Activated CD4-positive, CD25-positive, alpha-beta regulatory T cell treated with anti-CD3 and anti-CD28 coated beads, Interleukin-2, amount 50 U/mL, for 24 hours (primary cell): ENCODE data around the gene STIMATE.

Source experiments
- ATAC-seq, 2 donors: fragments of 150-1000 bp; cut with Tn5 transposase; one replicate each; pipeline ENCODE4 v1.10.0; 2021; ENCODE audit warnings: mild to moderate bottlenecking in 1 of 2, moderate library complexity in 1 of 2

The STIMATE gene

GRCh38 chr3:52816199-52816598, 81.1 kb downstream of the STIMATE start:
- no peak for ATAC-seq

- no peak for ATAC-seq
These were observed 83.5 kb downstream of the STIMATE start for GRCh38 chr3:52813810-52814209.

GRCh38 chr3:52811452-52812011, 85.8 kb downstream of the STIMATE start:
- ATAC-seq: no peak

DNA sequence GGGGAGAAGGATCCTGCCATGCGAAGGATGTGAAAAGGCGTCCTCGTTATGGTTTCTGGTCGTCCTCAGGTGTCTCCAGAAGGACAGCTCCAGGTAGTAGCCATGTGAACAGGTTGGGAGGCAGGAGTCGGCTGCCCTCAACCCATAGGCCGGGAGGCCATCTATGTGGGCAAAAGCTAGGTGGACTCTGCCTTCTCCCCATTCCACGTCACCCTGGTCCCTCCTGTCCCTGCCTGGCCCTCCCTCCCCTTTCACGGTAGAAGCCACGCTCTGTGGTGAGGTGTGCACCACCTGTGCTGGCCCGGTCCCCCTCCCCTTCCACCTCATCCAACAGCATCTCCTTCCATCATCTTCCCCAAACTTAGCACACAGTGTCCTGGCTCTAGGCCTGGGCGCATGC, 86.4 kb downstream of the STIMATE start:
- no peak for ATAC-seq

DNA sequence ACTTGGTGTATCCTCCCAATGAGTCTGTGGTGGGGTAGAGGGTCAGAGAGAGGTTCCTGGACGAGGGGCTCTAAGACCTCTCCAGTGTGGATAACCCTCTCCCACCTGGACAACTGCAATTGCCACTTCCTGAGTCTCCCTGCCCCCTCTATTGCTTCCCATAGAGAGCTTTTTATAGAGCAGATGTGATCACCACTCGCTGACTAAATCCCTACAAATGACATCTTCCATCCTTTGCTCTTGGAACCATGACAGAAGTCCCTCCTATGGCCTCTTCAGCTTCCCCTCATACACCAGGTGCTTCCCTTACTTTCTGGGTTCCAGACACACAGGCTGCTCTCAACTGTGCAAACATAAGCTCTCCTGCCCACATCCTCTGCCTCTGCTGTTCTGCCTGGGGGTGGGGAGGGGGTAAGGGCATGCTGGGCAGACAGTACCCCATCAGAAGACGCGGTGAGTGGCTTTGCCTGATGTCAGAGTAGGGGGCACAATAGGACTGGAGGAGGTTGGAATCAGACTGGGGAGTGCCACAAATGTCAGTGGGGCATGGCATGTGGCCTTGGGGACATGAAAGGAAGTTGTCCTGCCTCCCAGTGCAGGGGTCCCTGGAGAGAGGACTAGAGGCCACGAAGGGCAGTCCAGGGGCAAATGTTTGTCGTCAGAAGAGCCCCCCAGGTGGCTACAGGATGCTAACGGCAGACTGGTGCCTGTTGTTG, 87.5 kb downstream of the STIMATE start:
- ATAC-seq: no peak

GRCh38 chr3:52809149-52809548, 88.2 kb downstream of the STIMATE start:
- ATAC-seq: no peak

DNA sequence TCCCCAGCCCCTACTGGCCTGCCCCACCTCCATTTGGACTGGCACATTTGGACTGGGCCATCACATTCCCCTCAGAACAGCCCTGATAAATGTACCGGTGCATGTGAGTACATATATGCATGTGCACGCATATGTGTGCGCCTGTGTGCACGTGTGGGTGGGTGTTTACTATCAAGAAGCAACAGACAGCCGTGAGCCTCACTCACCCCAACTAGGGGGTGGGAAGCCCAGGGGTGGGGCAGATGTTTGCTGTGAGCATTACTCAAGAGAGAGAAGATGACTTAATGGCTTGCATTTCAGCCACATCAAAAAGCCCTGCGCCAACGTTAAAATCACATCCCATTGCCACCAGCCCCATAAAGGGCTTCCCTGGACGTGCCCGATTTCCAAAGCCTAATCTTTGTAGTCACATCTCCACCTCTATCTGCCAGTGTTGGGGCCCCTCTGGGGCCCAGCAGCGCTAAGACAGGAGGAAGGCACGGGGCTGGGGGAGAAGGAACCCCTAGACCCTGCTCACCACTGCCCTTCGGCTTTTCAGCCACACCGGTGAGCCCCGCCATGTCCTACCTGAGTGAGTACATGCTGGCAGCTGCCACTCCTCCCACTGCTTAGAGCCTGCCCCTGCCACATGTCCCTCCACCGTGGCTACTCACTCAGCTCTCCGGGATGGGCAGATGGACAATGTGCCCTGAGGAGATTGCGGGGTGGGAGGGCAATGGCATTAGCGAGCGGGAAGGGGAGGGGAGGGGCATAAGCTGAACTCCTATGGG, 91.9 kb downstream of the STIMATE start:
- no peak for ATAC-seq

GRCh38 chr3:52801839-52802238, 95.5 kb downstream of the STIMATE start:
- ATAC-seq: no peak

GRCh38 chr3:52800079-52800478, 97.3 kb downstream of the STIMATE start:
- ATAC-seq: no peak

DNA sequence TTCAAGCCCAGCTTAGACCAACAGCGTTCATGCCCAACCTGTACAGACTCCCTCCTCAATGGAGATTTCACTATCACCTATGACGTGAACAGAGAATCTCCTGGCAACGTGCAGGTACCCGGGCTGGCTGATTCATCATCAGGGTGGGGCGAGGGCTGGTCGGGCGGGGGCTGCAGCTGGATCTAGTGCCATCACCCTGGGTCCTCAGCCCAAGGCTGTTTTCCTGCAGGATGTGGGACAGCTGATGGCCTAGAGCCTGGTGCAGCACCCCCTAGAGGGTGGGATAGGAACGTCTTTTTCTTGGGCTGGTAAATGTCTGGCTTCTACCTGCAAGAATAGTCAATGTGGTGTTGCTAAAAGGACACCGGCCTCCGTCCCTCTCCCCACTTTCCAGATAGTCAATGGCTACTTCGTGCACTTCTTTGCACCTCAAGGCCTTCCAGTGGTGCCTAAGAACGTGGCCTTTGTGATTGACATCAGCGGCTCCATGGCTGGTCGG, 98.3 kb downstream of the STIMATE start:
- peak in 1 of 2 donors; percentile 34 for ATAC-seq

DNA sequence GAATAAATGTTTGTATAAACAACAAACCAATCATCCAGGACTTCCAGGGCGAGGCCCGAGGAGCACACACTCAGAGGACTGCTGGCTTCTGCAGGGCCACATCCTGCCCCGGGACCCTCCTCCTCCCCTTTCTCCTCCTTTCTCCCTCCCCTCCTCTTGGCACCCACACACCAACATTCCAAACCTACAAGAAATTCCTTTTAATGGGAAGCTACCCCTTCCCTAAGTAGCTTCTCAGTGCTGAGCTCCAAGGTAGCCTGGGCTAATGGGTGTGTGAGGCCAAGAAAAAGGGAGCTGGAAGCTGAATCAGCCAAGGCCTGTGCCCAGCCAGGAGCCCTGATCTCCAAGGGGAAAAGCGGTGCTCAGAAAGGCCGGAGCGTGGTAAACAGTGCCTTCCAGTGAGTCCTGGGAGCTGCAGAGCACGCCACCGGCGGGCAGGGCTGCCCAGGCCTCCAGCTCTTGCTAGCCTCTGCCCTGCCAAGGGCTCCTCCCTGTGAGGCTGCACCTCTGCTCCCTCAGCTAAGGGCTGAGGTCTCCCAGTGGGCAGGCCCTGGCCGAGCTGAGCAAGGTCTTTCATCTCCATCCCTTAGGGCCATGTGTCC, 98.9 kb downstream of the STIMATE start:
- ATAC-seq: no peak

- ATAC-seq: no peak
These were observed 100.9 kb downstream of the STIMATE start for GRCh38 chr3:52796411-52796810.

GRCh38 chr3:52795298-52795900, 101.9 kb downstream of the STIMATE start:
- no peak for ATAC-seq

DNA sequence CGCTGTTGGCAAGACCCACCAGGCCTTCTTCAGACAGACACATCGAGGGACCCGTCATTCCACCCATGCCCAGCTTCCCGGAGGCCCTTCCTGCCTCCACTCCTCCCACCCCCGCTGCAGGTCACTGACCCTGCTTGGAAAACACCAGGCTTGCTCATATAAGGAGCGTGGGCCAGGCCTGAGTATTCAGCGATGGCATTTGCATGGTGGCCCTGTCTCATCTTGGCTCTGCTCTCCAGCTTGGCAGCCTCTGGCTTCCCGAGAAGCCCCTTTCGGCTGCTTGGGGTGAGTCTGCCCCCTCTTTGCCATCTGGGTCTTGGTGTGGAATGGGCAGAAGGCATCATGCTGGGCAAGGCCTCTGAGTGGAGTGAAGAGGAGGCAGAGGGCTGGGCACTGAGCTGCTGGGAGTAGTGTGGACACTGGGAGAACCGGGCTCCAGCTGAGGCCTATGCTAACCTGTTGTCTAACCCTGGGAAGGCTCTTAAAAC, 102.7 kb downstream of the STIMATE start, which contains the start of gene ITIH3:
TSS of gene ITIH3 (plus strand) at position 185 of the 488 bp plus-strand sequence. CDS start at position 193, 8 bp downstream.
- no peak for ATAC-seq

DNA sequence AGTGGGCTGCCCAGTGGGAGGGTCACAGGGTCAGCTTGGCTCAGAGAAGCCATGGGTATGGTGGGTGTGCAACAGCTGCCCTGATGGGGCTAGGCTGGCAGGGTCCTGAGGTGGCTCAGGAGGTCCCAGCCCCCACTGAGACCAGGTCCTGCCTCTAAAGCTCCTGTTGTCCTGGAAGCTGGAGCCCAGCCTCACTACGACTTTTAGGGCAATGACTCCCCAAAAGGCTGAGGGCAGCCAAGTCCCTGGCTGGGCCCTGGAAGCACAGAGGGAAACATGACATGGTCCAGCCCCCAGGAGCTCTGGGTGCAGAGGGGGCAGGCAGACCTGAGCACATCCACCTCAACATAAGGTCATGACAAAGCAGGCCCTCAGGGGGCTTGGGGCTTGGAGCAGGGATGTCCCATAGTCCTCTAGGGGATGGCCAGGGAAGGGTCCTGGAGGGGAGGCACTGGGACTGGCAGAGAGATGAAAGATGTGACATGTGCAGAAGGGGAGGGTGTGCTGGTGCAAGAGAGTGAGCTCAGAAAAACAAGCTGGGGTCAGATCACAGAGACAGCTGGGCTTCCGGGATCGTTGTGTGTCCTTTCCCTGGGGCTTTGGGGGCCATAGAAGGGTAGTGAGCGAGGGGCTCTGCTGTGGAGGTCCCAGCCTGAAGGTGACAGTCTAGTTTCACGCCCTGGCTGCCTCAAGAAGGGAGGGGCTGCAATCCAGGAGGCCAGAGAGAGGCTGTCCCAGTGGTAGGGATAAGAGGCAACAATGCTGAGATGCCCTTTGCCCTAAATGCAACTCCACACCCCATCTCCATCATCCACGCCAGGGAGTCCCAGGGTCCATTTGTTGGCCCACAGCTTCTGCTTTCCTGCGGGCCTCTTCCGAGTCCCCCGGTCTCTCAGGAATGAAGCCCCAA, 103.4 kb downstream of the STIMATE start:
- no peak for ATAC-seq

DNA sequence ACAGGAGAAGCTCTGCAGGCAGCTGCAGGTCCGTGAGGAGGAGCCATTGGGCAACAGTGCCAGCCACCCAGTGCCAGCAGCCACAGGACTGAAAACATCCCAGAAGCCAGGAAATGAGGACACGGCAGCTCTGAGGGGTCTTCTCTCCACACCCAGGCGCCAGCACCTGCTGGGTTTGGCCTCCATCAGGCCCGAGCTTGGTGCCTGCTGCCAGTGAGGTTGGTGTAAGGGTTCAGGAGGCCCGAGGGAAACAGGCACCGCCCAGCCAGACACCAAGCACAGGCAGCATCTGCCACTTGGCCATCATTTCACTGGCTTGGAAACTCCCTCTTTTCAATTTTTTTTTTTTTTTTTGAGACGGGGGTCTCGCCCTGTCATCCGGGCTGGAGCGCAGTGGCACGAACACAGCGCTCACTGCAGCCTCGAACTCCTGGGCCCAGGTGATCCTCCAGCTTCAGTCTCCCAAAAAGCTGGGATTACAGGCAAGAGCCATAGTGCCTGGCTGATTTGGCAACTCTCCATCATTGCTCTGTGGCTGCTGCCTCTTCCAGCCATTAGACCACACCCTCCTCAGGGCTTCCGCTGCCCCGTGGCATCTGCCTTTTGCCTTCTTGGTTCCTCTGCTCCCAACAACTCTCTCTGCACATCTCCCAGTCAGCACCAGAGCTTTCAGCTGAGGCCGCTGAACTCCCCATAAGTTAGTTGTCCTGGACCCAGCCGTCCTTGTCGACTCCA, 104.2 kb downstream of the STIMATE start:
- ATAC-seq: no peak

DNA sequence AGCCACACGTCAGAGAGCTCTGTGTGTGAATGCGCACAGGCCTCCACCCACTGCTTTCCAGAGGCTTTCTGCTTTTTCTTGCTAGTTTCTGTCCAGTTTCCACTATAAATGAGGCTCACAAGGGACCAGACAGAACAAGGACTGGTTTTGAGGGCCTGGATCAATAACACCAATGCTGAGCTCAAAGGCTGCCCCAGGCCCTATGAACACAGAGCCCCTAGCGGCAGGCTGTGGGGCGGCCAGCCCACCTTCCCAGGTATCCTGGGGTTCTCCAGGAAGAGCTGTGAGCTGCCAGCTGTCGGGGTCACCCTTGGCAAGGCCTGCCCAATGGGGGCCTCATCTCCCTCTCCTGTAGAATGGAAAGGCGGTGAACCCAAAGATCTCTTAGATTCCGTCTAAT, 104.9 kb downstream of the STIMATE start:
- no peak for ATAC-seq

DNA sequence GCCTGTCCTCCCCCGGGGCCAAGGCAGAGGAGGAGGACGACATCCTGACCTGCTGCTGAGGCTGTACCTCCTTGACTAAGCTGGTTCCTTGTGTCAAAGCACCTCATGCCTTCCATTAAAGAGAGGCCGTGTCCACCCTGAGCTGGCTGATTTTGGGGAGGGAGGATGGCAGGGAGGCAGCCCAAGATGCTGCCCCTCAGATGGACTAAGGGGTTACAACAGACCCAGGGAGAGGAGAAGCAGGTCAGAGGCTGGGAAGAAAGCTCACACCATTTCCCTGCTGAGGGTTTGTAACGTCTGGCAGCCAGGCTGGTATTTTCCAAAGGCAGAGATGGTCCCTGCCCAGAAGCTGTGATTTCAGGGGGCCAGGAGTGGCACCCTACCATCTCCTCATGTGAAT, 105.4 kb downstream of the STIMATE start:
- ATAC-seq: no peak

DNA sequence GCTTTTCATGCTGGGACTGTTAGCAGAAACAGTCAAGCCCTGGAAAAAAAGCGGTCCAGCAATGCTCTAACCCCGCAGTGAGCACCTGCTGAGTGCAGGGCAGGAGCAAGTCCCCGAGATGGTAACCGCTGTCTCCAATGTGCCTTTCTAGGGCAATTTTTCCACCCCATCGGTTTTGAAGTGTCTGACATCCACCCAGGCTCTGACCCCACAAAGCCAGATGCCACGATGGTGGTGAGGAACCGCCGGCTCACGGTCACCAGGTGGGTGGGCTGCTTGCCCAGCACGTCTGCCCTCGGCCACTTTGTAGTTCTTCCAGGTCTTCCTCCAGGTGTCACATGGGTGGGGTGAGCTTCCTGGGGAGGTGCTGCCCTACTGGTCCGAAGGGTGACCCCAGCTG, 106.0 kb downstream of the STIMATE start:
- no peak for ATAC-seq

DNA sequence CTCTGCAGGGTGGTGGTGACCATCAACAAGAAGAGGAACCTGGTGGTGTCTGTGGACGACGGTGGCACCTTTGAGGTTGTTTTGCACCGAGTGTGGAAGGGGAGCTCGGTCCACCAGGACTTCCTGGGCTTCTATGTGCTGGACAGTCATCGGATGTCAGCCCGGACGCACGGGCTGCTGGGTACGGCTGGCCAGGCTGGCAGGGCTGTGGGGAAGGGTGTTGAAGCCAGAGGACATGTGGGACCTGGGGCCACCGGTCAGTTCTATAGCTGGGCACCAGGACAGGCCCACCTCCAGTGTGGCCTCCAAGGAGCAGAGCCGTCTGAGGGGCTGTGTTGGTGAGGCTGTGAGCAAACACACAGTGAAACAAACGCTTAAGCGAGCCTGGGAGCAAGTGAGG, 106.6 kb downstream of the STIMATE start:
- no peak for ATAC-seq

DNA sequence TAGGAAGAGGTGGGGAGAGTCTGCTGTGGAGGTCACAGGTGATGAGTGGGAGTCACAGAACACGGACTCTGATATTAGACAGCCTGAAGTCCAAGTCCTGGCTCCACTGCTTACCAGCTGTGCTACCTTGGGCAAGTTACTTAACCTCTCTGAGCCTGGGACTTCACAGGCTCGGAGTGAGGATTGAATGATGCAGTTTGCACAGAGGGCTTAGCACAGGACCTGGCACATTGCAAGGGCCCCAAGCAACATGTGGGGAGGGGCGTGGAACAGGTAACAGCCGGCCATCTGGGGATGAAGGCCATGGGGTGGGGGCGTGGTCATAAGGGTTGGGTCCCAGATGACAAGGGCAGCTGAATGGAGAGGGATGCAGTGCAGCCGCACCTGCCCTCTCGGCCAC, 107.0 kb downstream of the STIMATE start:
- no peak for ATAC-seq
